ENCODE data around the gene STMN1. TPM values are rescaled to one million over a fixed set of nuclear protein-coding genes. Genes with fewer than 3 reads are reported as not detected.

Gene STMN1
- total RNA-seq, 1 experiment from 2014 or later = 130 TPM

- in situ Hi-C loops (cut with HindIII; ENCODE audit: low sequenced_read_pairs) = no loop called here
- no peak for DNase-seq (ENCODE audit: low spot score)
These were observed 31.5 kb downstream of the STMN1 start for GRCh38 chr1:25874635-25875153.

- no peak for DNase-seq (ENCODE audit: low spot score)
- in situ Hi-C loops (cut with HindIII; ENCODE audit: low sequenced_read_pairs) = no loop called here
These were observed 32.0 kb downstream of the STMN1 start for GRCh38 chr1:25874209-25874608.

- in situ Hi-C loops (cut with HindIII; ENCODE audit: low sequenced_read_pairs) = no loop called here
- DNase-seq (ENCODE audit: low spot score) = no peak
These were observed 33.1 kb downstream of the STMN1 start for GRCh38 chr1:25873120-25873519.

GRCh38 chr1:25872713-25873112 lies 33.5 kb downstream of the STMN1 start:
- DNase-seq (ENCODE audit: low spot score) = no peak
- in situ Hi-C loops (cut with HindIII; ENCODE audit: low sequenced_read_pairs) = no loop called here

GRCh38 chr1:25871704-25872494 lies 34.3 kb downstream of the STMN1 start:
- in situ Hi-C loops (cut with HindIII; ENCODE audit: low sequenced_read_pairs) = no loop called here
- no peak for DNase-seq (ENCODE audit: low spot score)

GRCh38 chr1:25871086-25871703 lies 35.0 kb downstream of the STMN1 start:
- in situ Hi-C loops (cut with HindIII; ENCODE audit: low sequenced_read_pairs) = no loop called here
- no peak for DNase-seq (ENCODE audit: low spot score)

- in situ Hi-C loops (cut with HindIII; ENCODE audit: low sequenced_read_pairs) = no loop called here
- DNase-seq (ENCODE audit: low spot score) = no peak
These were observed 35.6 kb downstream of the STMN1 start for GRCh38 chr1:25870614-25871013.

- DNase-seq (ENCODE audit: low spot score) = no peak
- in situ Hi-C loops (cut with HindIII; ENCODE audit: low sequenced_read_pairs) = no loop called here
These were observed 36.2 kb downstream of the STMN1 start for GRCh38 chr1:25869909-25870606.

GRCh38 chr1:25867210-25867991 lies 38.8 kb downstream of the STMN1 start:
- no peak for DNase-seq (ENCODE audit: low spot score)

GRCh38 chr1:25866288-25866687 lies 39.9 kb downstream of the STMN1 start:
- in situ Hi-C loops (cut with HindIII; ENCODE audit: low sequenced_read_pairs) = no loop called here
- no peak for DNase-seq (ENCODE audit: low spot score)

More at GRCh38 chr1:25867210-25867991, 38.8 kb downstream of the STMN1 start:
- in situ Hi-C loops (cut with HindIII; ENCODE audit: low sequenced_read_pairs) = no loop called here

- in situ Hi-C loops (cut with HindIII; ENCODE audit: low sequenced_read_pairs) = no loop called here
- DNase-seq (ENCODE audit: low spot score) = no peak
These were observed 41.8 kb downstream of the STMN1 start for GRCh38 chr1:25864434-25864833.

- peak; percentile 71 for DNase-seq (ENCODE audit: low spot score)
- in situ Hi-C loops (cut with HindIII; ENCODE audit: low sequenced_read_pairs) = no loop called here
These were observed 42.5 kb downstream of the STMN1 start for GRCh38 chr1:25863486-25864262.

GRCh38 chr1:25862785-25863485 lies 43.3 kb downstream of the STMN1 start:
- in situ Hi-C loops (cut with HindIII; ENCODE audit: low sequenced_read_pairs) = no loop called here
- DNase-seq (ENCODE audit: low spot score) = peak; percentile 74

- no peak for DNase-seq (ENCODE audit: low spot score)
- in situ Hi-C loops (cut with HindIII; ENCODE audit: low sequenced_read_pairs) = no loop called here
These were observed 44.6 kb downstream of the STMN1 start for GRCh38 chr1:25861316-25862286.

- in situ Hi-C loops (cut with HindIII; ENCODE audit: low sequenced_read_pairs) = no loop called here
- DNase-seq (ENCODE audit: low spot score) = peak; percentile 76
These were observed 47.1 kb downstream of the STMN1 start, which contains the start of gene AUNIP for GRCh38 chr1:25858906-25859789. Gene AUNIP, minus strand, starts transcription at chr1:25859457. Its CDS starts 100 bp downstream, at chr1:25859357.

GRCh38 chr1:25858494-25858893 lies 47.7 kb downstream of the STMN1 start:
- in situ Hi-C loops (cut with HindIII; ENCODE audit: low sequenced_read_pairs) = no loop called here

More at GRCh38 chr1:25858494-25858893, 47.7 kb downstream of the STMN1 start:
- no peak for DNase-seq (ENCODE audit: low spot score)
